ENCODE measurements around the gene RNF220. TPM values are rescaled to one million over a fixed set of nuclear protein-coding genes. Genes with fewer than 3 reads are reported as not detected.

The RNF220 gene
- total and polyA plus RNA-seq, 9 of the 15 experiments (the other 6 are each of a cell fraction or from before 2014, with no cell fraction given) = 5.1 to 117 (median 66.9) TPM

DNA sequence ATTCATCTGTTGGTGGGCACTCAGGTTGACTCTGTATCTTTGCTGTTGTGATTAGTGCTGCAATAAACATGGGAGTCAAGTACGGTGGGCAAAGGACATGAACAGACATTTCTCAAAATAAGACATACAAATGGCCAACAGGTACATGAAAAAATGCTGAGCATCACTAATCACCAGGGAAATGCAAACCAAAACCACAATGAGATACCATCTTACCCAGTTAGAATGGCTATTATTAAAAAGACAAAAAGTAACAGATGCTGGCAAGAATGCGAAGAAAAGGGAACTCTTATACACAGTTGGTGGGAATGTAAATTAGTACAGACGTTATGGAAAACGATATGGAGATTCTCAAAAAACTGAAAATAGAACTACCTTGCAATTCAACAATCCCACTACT is 170.3 kb downstream of the RNF220 start:
- POLR2A ChIA-PET = interaction anchor here (1.2 kb wide), 1 partner anchor 43 kb away, joined by 4 read pairs; no protein-coding TSS in a partner anchor
- Histone ChIP-seq H4K20me1 (replicated peaks; ENCODE audit: control insufficient read depth, insufficient read depth, low read length) (no peaks in the 10 kb centered on the region), H3K4me1 (replicated peaks in 1 of 2; ENCODE audit: control insufficient read depth in 2 of 2, insufficient read depth in 2 of 2, low read length in 2 of 2) (no peaks in the 10 kb centered on the region), H3K36me3 (ENCODE audit: control insufficient read depth, insufficient read depth, low read length) (no peaks in the 10 kb centered on the region), H3K4me2 (ENCODE audit: insufficient read depth, low read length) (no peak overlapping the region), H3K4me3 (no peak overlapping the region), H3K9me1 (ENCODE audit: control insufficient read depth, insufficient read depth, low read length) (no peaks in the 10 kb centered on the region), H3K27ac (ENCODE audit: extremely low read depth, low read depth, low read length) (no peak overlapping the region), H3K79me2 (ENCODE audit: control insufficient read depth, insufficient read depth, low read length) (no peaks in the 10 kb centered on the region), H2AFZ (ENCODE audit: low read depth, low read length) (no peak overlapping the region), H3K27me3 (ENCODE audit: control insufficient read depth in 2 of 2, insufficient read depth in 2 of 2, low read length in 2 of 2) (peaks cover 30 to 45% of the 10 kb centered on the region in 2 experiments), H3K9me3 (replicated peaks; ENCODE audit: control insufficient read depth, insufficient read depth, low read depth, low read length) (no peaks in the 10 kb centered on the region), H3K9ac (ENCODE audit: insufficient read depth in 1 of 2, low read depth in 2 of 2, low read length in 2 of 2) (no peak overlapping the region)
- no TSS peak for BruUV-seq (replicated peaks)
- no peak for FAIRE-seq
- DNase-seq (ENCODE audit: extremely low read depth in 1 of 4, low spot score in 3 of 4) = no peak
- intact Hi-C loops (cut with micrococcal nuclease) (no loop called here), in situ Hi-C loops (cut with MboI) (loop anchor here (10.0 kb wide), 1 partner anchor 201 kb away; no protein-coding TSS in a partner anchor)
- 0% methylated on average over 4 of the region's 4 CpGs for whole genome bisulfite sequencing (ENCODE audit: insufficient coverage, low coverage, missing lambda C conversion rate)
- no peak for ATAC-seq
- TF ChIP-seq ZFP30 (CRISPR knock-in tag; IDR thresholded peaks at IDR 0.05; ENCODE audit: borderline replicate concordance) (no peak), ZNF316 (IDR thresholded peaks at IDR 0.05) (peak; percentile 50), C11orf30 (IDR thresholded peaks at IDR 0.05; ENCODE audit: low read depth) (0 out of 2 replicates have a peak, but pooled peaks have one; percentile 21)
- CTCF ChIA-PET (ENCODE audit: low intra/inter-chr PET ratio) = no interaction called here

DNA sequence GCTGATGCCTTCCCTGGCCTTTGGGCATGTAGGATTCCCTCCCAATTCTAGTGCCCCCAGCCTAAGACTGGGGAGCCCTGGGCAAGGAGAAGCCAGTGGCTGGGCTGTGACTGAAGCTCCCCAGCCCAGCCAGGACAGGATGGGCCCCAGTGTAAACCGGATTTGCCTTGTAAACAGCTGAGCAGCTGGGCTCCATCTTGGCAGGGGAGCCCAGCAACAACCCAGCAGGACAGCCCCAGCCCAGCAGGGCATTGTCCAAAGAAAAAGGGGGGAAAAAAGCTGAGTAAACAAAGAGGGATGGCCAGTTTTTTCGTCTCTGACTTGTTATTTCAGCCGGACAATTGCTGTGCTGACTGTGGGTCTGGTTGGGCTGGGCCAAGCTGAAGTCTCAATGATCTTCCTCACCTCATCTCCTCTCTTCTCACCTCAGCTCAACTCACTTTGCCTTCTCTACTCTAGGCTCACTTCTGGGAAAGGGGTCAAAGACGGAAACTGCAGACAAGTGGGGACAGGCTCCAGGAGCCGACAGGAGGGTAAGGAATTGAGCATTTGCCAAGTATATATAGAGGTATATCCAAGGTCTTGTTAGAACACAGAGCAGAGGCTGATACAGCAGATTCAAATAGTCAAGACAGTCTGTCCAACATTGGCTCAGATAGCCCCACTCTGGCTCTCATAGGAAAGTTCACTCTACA is 171.5 kb downstream of the RNF220 start:
- CTCF ChIA-PET (ENCODE audit: low intra/inter-chr PET ratio) = no interaction called here
- Histone ChIP-seq H3K9me3 (replicated peaks; ENCODE audit: control insufficient read depth, insufficient read depth, low read depth, low read length) (no peaks in the 10 kb centered on the region), H3K4me2 (ENCODE audit: insufficient read depth, low read length) (no peak overlapping the region), H3K27me3 (ENCODE audit: control insufficient read depth in 2 of 2, insufficient read depth in 2 of 2, low read length in 2 of 2) (peaks cover 34 to 47% of the 10 kb centered on the region in 2 experiments), H4K20me1 (replicated peaks; ENCODE audit: control insufficient read depth, insufficient read depth, low read length) (no peaks in the 10 kb centered on the region), H3K4me1 (replicated peaks in 1 of 2; ENCODE audit: control insufficient read depth in 2 of 2, insufficient read depth in 2 of 2, low read length in 2 of 2) (no peaks in the 10 kb centered on the region), H3K79me2 (ENCODE audit: control insufficient read depth, insufficient read depth, low read length) (no peaks in the 10 kb centered on the region), H3K4me3 (no peak overlapping the region), H3K36me3 (ENCODE audit: control insufficient read depth, insufficient read depth, low read length) (no peaks in the 10 kb centered on the region), H2AFZ (ENCODE audit: low read depth, low read length) (no peak overlapping the region), H3K9me1 (ENCODE audit: control insufficient read depth, insufficient read depth, low read length) (peaks cover 4% of the 10 kb centered on the region), H3K27ac (ENCODE audit: extremely low read depth, low read depth, low read length) (no peak overlapping the region), H3K9ac (ENCODE audit: insufficient read depth in 1 of 2, low read depth in 2 of 2, low read length in 2 of 2) (no peak overlapping the region)
- no TSS peak for BruUV-seq (replicated peaks)
- POLR2A ChIA-PET = interaction anchor here (0.6 kb wide), 3 partner anchors 44 to 64 kb away, joined by 3 to 4 read pairs (median 3); no protein-coding TSS in a partner anchor
- intact Hi-C loops (cut with micrococcal nuclease) (no loop called here), in situ Hi-C loops (cut with MboI) (loop anchor here (10.0 kb wide), 1 partner anchor 202 kb away; no protein-coding TSS in a partner anchor)
- DNase-seq (ENCODE audit: extremely low read depth in 1 of 4, low spot score in 3 of 4) (no peak), ATAC-seq (no peak), FAIRE-seq (no peak)
- whole genome bisulfite sequencing (ENCODE audit: insufficient coverage, low coverage, missing lambda C conversion rate) = under 1% methylated on average over 5 of the region's 5 CpGs
- no peak for TF ChIP-seq IRF2 (CRISPR knock-in tag; IDR thresholded peaks at IDR 0.05)
- TF ChIP-seq, protein P1, sequence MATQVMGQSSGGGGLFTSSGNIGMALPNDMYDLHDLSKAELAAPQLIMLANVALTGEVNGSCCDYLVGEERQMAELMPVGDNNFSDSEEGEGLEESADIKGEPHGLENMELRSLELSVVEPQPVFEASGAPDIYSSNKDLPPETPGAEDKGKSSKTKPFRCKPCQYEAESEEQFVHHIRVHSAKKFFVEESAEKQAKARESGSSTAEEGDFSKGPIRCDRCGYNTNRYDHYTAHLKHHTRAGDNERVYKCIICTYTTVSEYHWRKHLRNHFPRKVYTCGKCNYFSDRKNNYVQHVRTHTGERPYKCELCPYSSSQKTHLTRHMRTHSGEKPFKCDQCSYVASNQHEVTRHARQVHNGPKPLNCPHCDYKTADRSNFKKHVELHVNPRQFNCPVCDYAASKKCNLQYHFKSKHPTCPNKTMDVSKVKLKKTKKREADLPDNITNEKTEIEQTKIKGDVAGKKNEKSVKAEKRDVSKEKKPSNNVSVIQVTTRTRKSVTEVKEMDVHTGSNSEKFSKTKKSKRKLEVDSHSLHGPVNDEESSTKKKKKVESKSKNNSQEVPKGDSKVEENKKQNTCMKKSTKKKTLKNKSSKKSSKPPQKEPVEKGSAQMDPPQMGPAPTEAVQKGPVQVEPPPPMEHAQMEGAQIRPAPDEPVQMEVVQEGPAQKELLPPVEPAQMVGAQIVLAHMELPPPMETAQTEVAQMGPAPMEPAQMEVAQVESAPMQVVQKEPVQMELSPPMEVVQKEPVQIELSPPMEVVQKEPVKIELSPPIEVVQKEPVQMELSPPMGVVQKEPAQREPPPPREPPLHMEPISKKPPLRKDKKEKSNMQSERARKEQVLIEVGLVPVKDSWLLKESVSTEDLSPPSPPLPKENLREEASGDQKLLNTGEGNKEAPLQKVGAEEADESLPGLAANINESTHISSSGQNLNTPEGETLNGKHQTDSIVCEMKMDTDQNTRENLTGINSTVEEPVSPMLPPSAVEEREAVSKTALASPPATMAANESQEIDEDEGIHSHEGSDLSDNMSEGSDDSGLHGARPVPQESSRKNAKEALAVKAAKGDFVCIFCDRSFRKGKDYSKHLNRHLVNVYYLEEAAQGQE (IDR thresholded peaks at IDR 0.05; ENCODE audit: borderline replicate concordance) = peak; percentile 53
- TF ChIP-seq, protein P1 (CRISPR knock-in tag; IDR thresholded peaks at IDR 0.05; ENCODE audit: low read depth) = no peak

Measured in K562 (cell line).